Mucosa of descending colon (tissue), 3 donors: ENCODE results near the gene MYLK. TPM values are rescaled to one million over a fixed set of nuclear protein-coding genes. Genes with fewer than 3 reads are reported as not detected.
A peak's percentile ranks its signal among the peaks of the same experiment; 100 is the strongest.
"Not testable (repeated sequence)": the region's sequence is repeated elsewhere in the genome, so short reads cannot be mapped to it uniquely, and the experiment has no call there.

Experiments
- ATAC-seq: fragments of 200-7000 bp; cut with Tn5 transposase; one replicate; pipeline ENCODE4 v1.9.1; 2020; ENCODE audit warnings: mild to moderate bottlenecking, moderate library complexity
- DNase-seq, 3 donors: peaks; one replicate each; pipeline ENCODE4 v3.0.0-alpha.2; 2020
- H3K36me3 ChIP-seq: fragments of 200-600 bp; one replicate; pipeline ENCODE4 v1.8.0; 2021; ENCODE audit warnings: low read depth, mild to moderate bottlenecking
- H3K4me1 ChIP-seq: fragments of 200-600 bp; one replicate; pipeline ENCODE4 v1.8.0; 2021; ENCODE audit warnings: low read depth, mild to moderate bottlenecking
- H3K4me3 ChIP-seq: fragments of 200-600 bp; one replicate; pipeline ENCODE4 v1.8.0; 2021; ENCODE audit warnings: mild to moderate bottlenecking
- H3K9me3 ChIP-seq: fragments of 200-600 bp; one replicate; pipeline ENCODE4 v1.8.0; 2021; ENCODE audit warnings: mild to moderate bottlenecking
- CTCF ChIP-seq: fragments of 200-600 bp; IDR thresholded peaks from one replicate; pipeline ENCODE4 v1.8.0; 2022; ENCODE audit warnings: antibody characterized with exemption, mild to moderate bottlenecking
- intact Hi-C, 2 donors: fragments of 100-400 bp; cut with DNase I in 1 of 2; cut with micrococcal nuclease in 1 of 2; formaldehyde crosslinking; loops; one replicate each; pipeline versions ENCODE4 v1.11.0 to v1.11.1; 2022; cut with DNase I, micrococcal nuclease
- total RNA-seq, 3 donors: library from RNA; stranded (reverse); fragmentation: NEBNext Ultra II Directional in 2 of 3; extraction: Animal tissue kit (Norgen Biotek cat#: 25700) in 2 of 3; gene quantifications; one replicate each; pipeline versions ENCODE4 v1.2.1 to v1.2.4, GENCODE V29; 2021 to 2023
- donor health status: DM: no; HTN: no; CAD: no; lungs with moderate emphysema.
- donor health status: DM: no; HTN: no; CAD: no.
- donor health status: DM: no; HTN: yes; CAD: no.

The MYLK gene
- total RNA-seq, 3 donors from 2014 or later = 157 to 1,614 (median 175) TPM

- Histone ChIP-seq H3K4me1 (no peaks in the 10 kb centered on the region), H3K4me3 (no peak overlapping the region), H3K36me3 (no peaks in the 10 kb centered on the region), H3K9me3 (no peaks in the 10 kb centered on the region)
- peak in 1 of 3 donors; percentile 65 for DNase-seq
- TF ChIP-seq CTCF = peak; percentile 60
- intact Hi-C loops = loop anchor here in 1 of 2 donors (5.0 kb wide), 1 partner anchor 81 kb away; no protein-coding TSS in a partner anchor
- peak; percentile 85 for ATAC-seq
Observed at GRCh38 chr3:123723522-123724168, 160.5 kb downstream of the MYLK start.

GRCh38 chr3:123723070-123723469, 161.1 kb downstream of the MYLK start:
- no peak for TF ChIP-seq CTCF
- H3K9me3 ChIP-seq = no peaks in the 10 kb centered on the region
- no peak overlapping the region for H3K4me3 ChIP-seq
- no peaks in the 10 kb centered on the region for H3K36me3 ChIP-seq
- ATAC-seq = no peak
- no peak for DNase-seq
- H3K4me1 ChIP-seq = no peaks in the 10 kb centered on the region
- intact Hi-C loops = loop anchor here in 1 of 2 donors (5.0 kb wide), 1 partner anchor 81 kb away; no protein-coding TSS in a partner anchor

GRCh38 chr3:123722456-123722855, 161.7 kb downstream of the MYLK start:
- TF ChIP-seq CTCF = no peak
- Histone ChIP-seq H3K9me3 (no peaks in the 10 kb centered on the region), H3K4me1 (no peaks in the 10 kb centered on the region), H3K4me3 (no peak overlapping the region), H3K36me3 (no peaks in the 10 kb centered on the region)
- no peak for ATAC-seq
- DNase-seq = no peak
- intact Hi-C loops = loop anchor here in 1 of 2 donors (5.0 kb wide), 1 partner anchor 80 kb away; no protein-coding TSS in a partner anchor

GRCh38 chr3:123722021-123722420, 162.1 kb downstream of the MYLK start:
- ATAC-seq = no peak
- TF ChIP-seq CTCF = no peak
- no peak for DNase-seq
- Histone ChIP-seq H3K36me3 (no peaks in the 10 kb centered on the region), H3K9me3 (no peaks in the 10 kb centered on the region), H3K4me1 (no peaks in the 10 kb centered on the region), H3K4me3 (no peak overlapping the region)
- intact Hi-C loops = loop anchor here in 1 of 2 donors (5.0 kb wide), 1 partner anchor 80 kb away; no protein-coding TSS in a partner anchor

GRCh38 chr3:123721095-123721689, 162.9 kb downstream of the MYLK start:
- H3K9me3 ChIP-seq, H3K4me3 ChIP-seq, H3K4me1 ChIP-seq, DNase-seq, ATAC-seq, H3K36me3 ChIP-seq: not testable (repeated sequence)
- intact Hi-C loops = loop anchor here in 1 of 2 donors (5.0 kb wide), 1 partner anchor 79 kb away; no protein-coding TSS in a partner anchor

- DNase-seq = no peak
- Histone ChIP-seq H3K9me3 (no peaks in the 10 kb centered on the region), H3K4me1 (no peaks in the 10 kb centered on the region), H3K4me3 (no peak overlapping the region), H3K36me3 (no peaks in the 10 kb centered on the region)
- no peak for TF ChIP-seq CTCF
- ATAC-seq = no peak
- intact Hi-C loops = loop anchor here in 1 of 2 donors (5.0 kb wide), 1 partner anchor 78 kb away; no protein-coding TSS in a partner anchor
Observed at GRCh38 chr3:123720638-123721037, 163.5 kb downstream of the MYLK start.
